ENCODE data around the gene ARTN. TPM values are rescaled to one million over a fixed set of nuclear protein-coding genes. Genes with fewer than 3 reads are reported as not detected.

Gene ARTN
- 0.50 TPM in 1 of 2 replicates, not detected in the other for total RNA-seq

DNA sequence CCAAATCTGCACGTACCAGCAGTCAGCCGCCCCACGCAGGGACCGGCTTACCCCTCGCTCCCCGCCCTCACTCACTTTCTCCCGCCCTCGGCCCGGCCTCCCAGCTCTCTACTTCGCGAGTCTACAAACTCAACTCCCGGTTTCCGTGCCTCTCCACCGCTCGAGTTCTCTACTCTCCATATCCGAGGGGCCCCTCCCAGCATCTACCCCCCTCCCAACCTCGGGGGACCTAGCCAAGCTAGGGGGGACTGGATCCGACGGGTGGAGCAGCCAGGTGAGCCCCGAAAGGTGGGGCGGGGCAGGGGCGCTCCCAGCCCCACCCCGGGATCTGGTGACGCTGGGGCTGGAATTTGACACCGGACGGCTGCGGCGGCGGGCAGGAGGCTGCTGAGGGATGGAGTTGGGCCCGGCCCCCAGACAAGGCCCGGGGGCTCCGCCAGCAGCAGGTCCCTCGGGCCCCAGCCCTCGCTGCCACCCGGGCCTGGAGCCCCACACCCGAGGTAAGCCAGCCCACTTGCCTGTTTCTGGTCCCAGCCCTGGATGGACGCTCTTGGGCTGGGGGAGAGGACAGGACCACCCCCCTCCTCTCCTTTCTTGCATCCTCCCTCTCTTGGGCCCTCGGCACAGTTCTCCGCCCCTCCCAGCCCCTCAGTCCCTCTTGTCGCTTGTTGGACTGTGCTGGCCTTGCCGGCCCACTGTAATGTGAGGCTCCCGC is at the start of gene ARTN:
Gene ARTN (plus strand): TSS at position 416 of the 715 bp plus-strand sequence. CDS start 1,856 bp downstream, outside the sequence.

GRCh38 chr1:43946236-43947060 is 12.8 kb downstream of the ARTN start, which contains the start of gene IPO13:
IPO13 (plus strand) TSS chr1:43946950; CDS start chr1:43947601, 651 bp downstream.

DNA sequence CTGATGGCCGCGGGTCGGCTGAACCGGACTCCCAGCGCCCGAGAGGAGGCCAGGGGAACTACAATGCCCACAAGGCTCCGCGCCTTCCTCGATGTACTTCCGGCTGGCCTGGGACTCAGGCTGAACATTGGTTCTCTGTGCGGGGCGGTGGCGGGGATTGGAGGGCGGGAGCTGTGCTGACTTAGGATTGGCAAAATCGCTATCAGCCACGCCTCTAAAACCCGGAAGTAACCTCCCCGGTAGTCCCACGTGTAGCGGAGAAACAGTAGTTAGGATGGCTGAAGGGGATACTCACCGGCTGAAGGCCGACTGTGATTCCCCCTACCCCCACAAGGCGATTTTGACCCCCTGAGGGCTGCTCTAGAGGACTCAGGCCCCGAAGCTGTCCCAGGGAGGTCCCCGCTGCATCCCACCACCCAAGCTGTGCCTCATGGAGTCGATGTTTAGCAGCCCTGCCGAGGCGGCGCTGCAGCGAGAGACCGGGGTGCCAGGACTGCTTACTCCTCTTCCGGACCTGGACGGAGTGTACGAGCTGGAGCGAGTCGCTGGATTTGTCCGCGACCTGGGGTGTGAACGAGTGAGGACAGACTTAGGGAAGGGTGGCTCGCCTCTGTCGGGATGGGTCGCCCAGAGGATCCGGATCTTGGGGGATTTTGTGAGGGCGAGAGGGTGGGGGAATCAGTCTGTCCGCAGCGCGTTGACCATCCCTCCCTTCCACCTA is 36.3 kb downstream of the ARTN start, which contains the start of gene DPH2:
Gene DPH2 (plus strand): TSS at position 265 of the 721 bp plus-strand sequence. CDS start 166 bp downstream, at position 431.

DNA sequence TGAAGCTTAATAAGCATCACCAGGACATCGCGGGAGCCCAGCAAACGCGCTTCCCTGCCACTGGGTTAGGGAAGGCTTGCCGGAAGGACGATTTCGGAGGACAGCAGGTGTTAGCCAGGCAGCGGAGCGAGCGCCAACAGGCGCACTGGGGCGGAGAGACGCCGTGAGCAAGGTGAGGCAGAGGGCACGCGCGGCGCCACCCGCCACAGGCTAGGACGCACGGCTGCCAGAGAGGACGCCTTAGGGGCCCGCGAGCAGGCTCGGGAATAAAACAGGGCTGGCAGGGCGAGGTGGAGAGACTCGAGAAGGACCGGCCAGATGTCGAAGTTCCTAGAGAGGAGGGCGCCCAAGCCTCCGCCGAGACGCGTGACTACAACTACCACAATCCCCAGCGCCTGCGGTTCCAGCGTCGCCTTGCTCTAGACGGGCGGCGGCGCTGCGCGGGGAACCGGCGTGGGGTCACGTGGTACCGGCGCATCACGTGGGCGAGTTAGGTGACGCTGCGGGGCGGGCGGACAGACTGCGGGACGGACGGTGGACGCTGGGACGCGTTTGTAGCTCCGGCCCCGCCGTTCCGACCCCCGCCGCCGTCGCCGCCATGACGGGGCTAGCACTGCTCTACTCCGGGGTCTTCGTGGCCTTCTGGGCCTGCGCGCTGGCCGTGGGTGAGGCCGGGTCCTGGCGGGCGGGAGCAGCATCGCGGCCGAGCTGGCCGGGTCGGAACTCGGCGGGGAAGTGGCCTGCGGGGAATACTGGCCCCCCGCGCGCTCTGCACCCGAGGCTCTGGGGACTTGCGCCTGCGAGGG is 41.0 kb downstream of the ARTN start, which contains the start of gene ATP6V0B:
Gene ATP6V0B (plus strand): TSS at position 518 of the 806 bp plus-strand sequence. CDS start 81 bp downstream, at position 599.

GRCh38 chr1:43978551-43979260 is 45.1 kb downstream of the ARTN start, which contains the start of gene B4GALT2:
B4GALT2 (plus strand) TSS chr1:43979210; CDS start chr1:43981161, 1,951 bp downstream.

Other genes starting within 250 kb of the ARTN start
- 23.0 and 24.5 TPM in 2 replicates for gene ST3GAL3, start 226.3 kb upstream of the ARTN start, total RNA-seq
- 16.5 and 17.2 TPM in 2 replicates for gene IPO13, start 13.1 kb downstream of the ARTN start, total RNA-seq
- gene DPH2, start 36.2 kb downstream of the ARTN start, total RNA-seq = 11.4 and 14.3 TPM in 2 replicates
- 104 and 109 TPM in 2 replicates for gene ATP6V0B, start 41.2 kb downstream of the ARTN start, total RNA-seq
- gene B4GALT2, start 45.4 kb downstream of the ARTN start, total RNA-seq = 71.7 and 89.0 TPM in 2 replicates
- 2.2 and 5.9 TPM in 2 replicates for gene CCDC24, start 57.8 kb downstream of the ARTN start, total RNA-seq
- 2.3 and 7.6 TPM in 2 replicates for gene SLC6A9, start 97.7 kb downstream of the ARTN start, total RNA-seq
- under 0.01 TPM in 2 replicates for gene KLF17, start 185.0 kb downstream of the ARTN start, total RNA-seq
- not detected in 2 replicates for gene KLF18, start 207.8 kb downstream of the ARTN start, total RNA-seq

Data from uterine smooth muscle cell (primary cell).